Epithelial cell of esophagus (primary cell): ENCODE measurements around the gene XPO5.
A peak's percentile ranks its signal among the peaks of the same experiment; 100 is the strongest.

ENCODE experiments used
- DNase-seq: peaks from one replicate; pipeline ENCODE4 v3.0.0; 2010; ENCODE audit warnings: low read depth
- H3K4me3 ChIP-seq: 2 replicates; pipeline ENCODE4 v1.5.1; 2011; ENCODE audit warnings: mild to moderate bottlenecking, low read length, control low read depth
- CTCF ChIP-seq: IDR thresholded peaks from 2 replicates; pipeline ENCODE4 v1.5.1; 2011; ENCODE audit warnings: low read depth, mild to moderate bottlenecking, low read length, control low read depth, inconsistent platforms; ENCODE audit not compliant: insufficient read depth; ENCODE audit errors: missing control alignments

The XPO5 gene

GRCh38 chr6:43509984-43510826 lies 65.6 kb downstream of the XPO5 start, which contains the start of gene LRRC73:
LRRC73 (minus strand) TSS chr6:43510346; CDS start chr6:43509785, 561 bp downstream.
- peak within 1 kb of the TSS; percentile 53 for H3K4me3 ChIP-seq
- no peak for TF ChIP-seq CTCF
- peak; percentile 78 for DNase-seq

- no peak for DNase-seq
- H3K4me3 ChIP-seq = peak overlapping the region; percentile 14
- TF ChIP-seq CTCF = no peak
Measured at GRCh38 chr6:43509142-43509983, 66.5 kb downstream of the XPO5 start.

GRCh38 chr6:43508481-43509141 lies 67.2 kb downstream of the XPO5 start:
- H3K4me3 ChIP-seq = no peak overlapping the region
- no peak for DNase-seq
- TF ChIP-seq CTCF = no peak

GRCh38 chr6:43506667-43507471 lies 69.0 kb downstream of the XPO5 start:
- peak; percentile 84 for DNase-seq
- H3K4me3 ChIP-seq = no peak overlapping the region
- peak; percentile 93 for TF ChIP-seq CTCF

GRCh38 chr6:43506171-43506570 lies 69.7 kb downstream of the XPO5 start:
- no peak for TF ChIP-seq CTCF

GRCh38 chr6:43505718-43506117 lies 70.1 kb downstream of the XPO5 start:
- TF ChIP-seq CTCF = peak; percentile 4
- no peak overlapping the region for H3K4me3 ChIP-seq
- no peak for DNase-seq

More at GRCh38 chr6:43506171-43506570, 69.7 kb downstream of the XPO5 start:
- no peak for DNase-seq
- no peak overlapping the region for H3K4me3 ChIP-seq
